Measurements from ENCODE around the gene PLA2G4E. TPM values are rescaled to one million over a fixed set of nuclear protein-coding genes. Genes with fewer than 3 reads are reported as not detected.
A peak's percentile ranks its signal among the peaks of the same experiment; 100 is the strongest.

Gene PLA2G4E, protein sequence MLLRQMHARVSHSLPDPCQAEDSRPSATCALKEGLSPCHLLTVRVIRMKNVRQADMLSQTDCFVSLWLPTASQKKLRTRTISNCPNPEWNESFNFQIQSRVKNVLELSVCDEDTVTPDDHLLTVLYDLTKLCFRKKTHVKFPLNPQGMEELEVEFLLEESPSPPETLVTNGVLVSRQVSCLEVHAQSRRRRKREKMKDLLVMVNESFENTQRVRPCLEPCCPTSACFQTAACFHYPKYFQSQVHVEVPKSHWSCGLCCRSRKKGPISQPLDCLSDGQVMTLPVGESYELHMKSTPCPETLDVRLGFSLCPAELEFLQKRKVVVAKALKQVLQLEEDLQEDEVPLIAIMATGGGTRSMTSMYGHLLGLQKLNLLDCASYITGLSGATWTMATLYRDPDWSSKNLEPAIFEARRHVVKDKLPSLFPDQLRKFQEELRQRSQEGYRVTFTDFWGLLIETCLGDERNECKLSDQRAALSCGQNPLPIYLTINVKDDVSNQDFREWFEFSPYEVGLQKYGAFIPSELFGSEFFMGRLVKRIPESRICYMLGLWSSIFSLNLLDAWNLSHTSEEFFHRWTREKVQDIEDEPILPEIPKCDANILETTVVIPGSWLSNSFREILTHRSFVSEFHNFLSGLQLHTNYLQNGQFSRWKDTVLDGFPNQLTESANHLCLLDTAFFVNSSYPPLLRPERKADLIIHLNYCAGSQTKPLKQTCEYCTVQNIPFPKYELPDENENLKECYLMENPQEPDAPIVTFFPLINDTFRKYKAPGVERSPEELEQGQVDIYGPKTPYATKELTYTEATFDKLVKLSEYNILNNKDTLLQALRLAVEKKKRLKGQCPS
- total RNA-seq (2014; rRNA removed; shearing (Covaris generic)) = not detected in 2 replicates
- polyA plus RNA-seq (2014; cell fraction: nucleus; rRNA removed) = not detected in 2 replicates

- no peak for DNase-seq (ENCODE audit: extremely low read depth, low read depth)
Observed at GRCh38 chr15:42020713-42021273, at the start of gene PLA2G4E. Gene PLA2G4E (minus strand): TSS chr15:42021042. CDS start chr15:42021030, 12 bp downstream.

GRCh38 chr15:42070279-42070975 lies 49.6 kb upstream of the PLA2G4E start:
- no peak for DNase-seq (ENCODE audit: extremely low read depth, low read depth)

GRCh38 chr15:42069496-42070278 lies 48.8 kb upstream of the PLA2G4E start:
- DNase-seq (ENCODE audit: extremely low read depth, low read depth) = no peak

DNA sequence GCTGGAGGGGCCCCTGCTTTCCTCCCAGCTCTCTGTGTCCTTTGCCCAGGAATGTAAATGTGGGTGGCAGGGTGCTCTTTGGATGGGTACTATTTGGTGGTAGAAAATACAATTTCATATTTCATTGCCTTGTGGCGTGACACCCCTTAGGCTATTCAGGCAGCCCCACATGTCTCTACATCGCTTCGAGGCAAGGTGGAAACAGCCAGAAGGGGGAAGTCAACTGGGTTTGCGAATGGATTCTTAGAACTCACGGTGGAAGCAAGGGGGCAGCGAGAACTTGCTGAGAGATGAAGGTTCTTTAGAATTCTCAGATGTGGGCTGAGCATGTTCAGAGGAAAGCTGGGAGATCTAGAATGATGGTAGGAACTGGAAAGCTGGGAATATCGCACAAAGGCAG lies 48.2 kb upstream of the PLA2G4E start:
- no peak for DNase-seq (ENCODE audit: extremely low read depth, low read depth)

DNA sequence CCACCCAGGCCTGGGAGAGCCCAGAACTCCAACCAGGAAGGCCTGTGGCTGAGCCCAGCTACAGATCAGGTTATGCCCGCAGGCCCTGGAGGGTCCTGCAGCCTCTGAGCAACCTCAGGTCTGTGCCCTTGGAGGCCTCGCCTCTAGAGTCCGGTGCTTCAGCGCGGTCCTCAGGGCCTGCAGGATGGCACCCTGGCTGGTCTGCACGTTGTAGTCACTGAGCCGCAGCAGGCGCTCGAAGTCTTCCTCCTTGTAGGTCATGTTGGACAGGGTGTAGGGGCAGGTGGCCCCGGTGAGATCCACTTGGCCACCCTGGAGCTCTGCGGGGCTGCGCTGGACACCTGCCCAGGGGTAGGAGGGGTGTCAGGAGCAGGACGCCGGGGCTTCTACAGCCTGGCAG lies 47.8 kb upstream of the PLA2G4E start:
- DNase-seq (ENCODE audit: extremely low read depth, low read depth) = no peak

- DNase-seq (ENCODE audit: extremely low read depth, low read depth) = no peak
Observed at GRCh38 chr15:42066764-42067415, 46.0 kb upstream of the PLA2G4E start.

- DNase-seq (ENCODE audit: extremely low read depth, low read depth) = no peak
Observed at GRCh38 chr15:42065468-42065867, 44.6 kb upstream of the PLA2G4E start.

- DNase-seq (ENCODE audit: extremely low read depth, low read depth) = no peak
Observed at GRCh38 chr15:42065033-42065432, 44.2 kb upstream of the PLA2G4E start.

GRCh38 chr15:42064271-42064670 lies 43.4 kb upstream of the PLA2G4E start:
- DNase-seq (ENCODE audit: extremely low read depth, low read depth) = no peak

- DNase-seq (ENCODE audit: extremely low read depth, low read depth) = no peak
Observed at GRCh38 chr15:42063122-42063848, 42.4 kb upstream of the PLA2G4E start.

DNA sequence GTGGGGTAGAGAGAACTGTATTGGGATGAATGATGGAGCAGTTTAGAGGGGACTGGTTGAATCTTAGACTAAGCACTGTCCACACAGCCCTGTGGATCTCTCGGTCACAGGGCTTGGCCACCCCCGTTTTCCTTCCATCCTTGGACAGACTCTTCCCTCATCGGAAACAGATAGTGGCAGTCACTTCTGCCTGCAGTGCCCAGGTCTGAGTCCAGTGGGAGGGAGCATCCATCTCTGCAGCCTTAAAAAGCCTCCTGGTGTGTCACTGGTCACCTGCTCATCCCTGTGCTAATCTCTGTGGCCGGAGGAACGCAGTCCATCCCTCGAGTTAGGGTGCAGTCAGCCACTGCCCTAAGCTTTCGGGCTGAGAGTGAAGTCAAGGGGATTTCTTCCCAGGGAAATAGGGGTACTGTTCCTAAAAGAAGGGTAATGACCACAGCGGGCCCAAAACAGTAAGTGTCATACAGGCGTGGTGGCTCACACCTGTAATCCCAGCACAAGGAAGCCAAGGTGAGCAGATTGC lies 41.5 kb upstream of the PLA2G4E start:
- no peak for DNase-seq (ENCODE audit: extremely low read depth, low read depth)

- no peak for DNase-seq (ENCODE audit: extremely low read depth, low read depth)
Observed at GRCh38 chr15:42060797-42061196, 40.0 kb upstream of the PLA2G4E start.

DNA sequence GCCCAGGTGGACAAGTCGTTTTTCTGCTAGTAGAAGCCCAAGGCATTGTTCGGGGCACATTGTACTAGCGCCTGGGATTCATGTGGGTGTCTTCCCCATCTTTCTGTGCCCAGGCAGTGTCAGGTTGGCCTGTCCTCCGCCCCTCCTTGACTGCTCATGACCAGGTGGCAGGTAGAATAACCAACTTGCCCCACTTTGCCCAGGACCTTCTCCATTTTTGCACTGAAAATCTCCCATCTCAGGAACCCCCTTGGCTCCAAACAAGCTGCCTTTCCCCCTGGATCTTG lies 39.6 kb upstream of the PLA2G4E start:
- DNase-seq (ENCODE audit: extremely low read depth, low read depth) = no peak

DNA sequence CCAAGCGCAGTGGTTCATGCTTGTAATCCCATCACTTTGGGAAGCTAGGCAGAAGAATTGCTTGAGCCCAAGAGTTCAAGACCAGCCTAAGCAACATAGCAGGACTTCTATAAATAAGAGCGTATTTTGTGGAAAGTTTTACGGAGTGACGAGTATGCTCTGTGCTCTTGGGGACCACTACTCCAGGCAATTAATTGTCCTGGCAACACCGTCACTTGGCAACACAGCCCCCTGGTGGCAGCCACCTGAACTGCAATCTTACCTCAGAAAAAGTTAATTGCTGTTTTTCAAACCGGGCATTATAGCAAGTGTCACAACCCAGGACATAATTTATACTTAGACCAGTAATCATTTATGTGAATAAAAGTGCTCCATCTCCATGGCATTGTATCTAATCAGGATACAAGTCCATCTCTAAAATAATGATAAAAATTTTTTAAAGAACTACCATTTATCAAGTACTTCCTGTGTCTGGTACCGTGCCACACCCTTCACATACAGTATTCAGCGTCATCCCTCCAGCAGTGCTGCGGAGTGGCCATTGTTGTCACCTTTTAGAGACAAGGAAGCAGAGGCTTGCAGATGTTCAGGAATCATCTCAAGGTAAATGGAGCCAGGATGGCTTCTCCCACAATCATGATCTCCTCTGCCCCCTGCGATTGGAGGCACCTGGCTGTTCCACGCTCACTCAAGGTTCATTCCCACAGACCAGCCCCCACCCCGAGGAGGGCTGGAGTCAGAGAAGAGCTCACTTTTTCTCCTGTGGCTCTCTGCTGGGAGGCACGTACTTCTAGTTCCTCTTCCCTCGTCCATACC lies 39.0 kb upstream of the PLA2G4E start:
- DNase-seq (ENCODE audit: extremely low read depth, low read depth) = peak; percentile 43

DNA sequence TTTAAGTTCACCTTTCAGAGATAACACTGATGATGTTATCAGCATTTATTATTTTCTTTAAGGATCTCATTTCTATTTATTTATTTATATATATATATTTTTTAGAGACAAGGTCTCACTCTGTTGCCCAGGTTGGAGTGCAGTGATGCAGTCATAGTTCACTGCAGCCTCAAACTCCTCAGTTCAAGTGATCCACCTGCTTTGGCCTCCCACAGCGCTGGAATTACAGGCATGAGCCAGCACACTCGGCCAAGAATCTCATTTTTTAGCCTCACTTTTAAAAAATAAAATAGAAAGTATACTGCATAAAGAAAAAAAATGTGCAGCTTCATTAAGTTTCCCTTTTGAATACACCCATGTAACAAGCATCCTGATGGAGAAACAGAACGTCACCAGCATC lies 37.9 kb upstream of the PLA2G4E start:
- no peak for DNase-seq (ENCODE audit: extremely low read depth, low read depth)

DNA sequence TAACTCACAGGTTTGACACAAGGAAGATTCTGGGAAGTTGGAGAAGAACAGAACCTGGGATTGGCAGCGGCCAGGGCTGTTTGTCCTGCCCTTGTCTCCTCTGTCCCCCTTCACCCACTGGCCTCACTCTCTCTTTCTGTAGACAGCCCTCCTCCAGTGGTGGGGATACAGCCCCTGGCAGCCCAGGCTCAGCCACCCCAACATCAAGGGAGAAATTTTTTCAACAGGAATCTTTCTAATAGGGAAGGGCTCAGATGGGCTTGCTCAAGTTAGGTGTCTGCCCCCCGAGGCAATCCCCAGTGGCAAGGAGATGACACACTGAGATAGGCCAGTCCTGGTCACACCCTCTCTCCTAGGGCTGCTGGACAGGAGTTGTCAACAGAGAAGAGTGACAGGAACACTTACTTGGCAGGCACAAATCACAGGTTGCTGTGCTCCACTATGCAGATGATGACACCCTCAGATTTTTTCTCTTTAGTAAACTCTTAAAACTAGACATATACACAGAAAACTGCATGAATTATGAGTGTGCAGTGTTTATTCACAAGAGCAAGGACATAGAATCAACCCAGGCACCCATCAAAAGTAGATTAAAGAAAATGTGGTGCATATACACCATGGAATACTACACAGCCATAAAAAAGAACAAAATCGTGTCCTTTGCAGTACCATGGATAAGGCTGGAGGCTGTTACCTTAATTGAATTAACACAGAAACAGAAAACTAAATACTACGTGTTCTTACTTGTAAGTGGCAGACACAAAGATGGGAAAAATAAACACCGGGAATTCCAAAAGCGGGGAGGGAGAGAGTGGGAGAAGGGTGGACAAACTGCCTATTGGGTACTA lies 37.2 kb upstream of the PLA2G4E start:
- DNase-seq (ENCODE audit: extremely low read depth, low read depth) = no peak

All from NCI-H460 (cell line).